GM19328 (cell line): ENCODE measurements around the gene C1QC.

Experiments
- ATAC-seq: cut with Tn5 transposase; IDR thresholded peaks from one replicate; pipeline ENCODE4 v1.9.1; 2021; ENCODE audit warnings: mild to moderate bottlenecking, moderate library complexity; ENCODE audit not compliant: unreplicated experiment

Gene C1QC

GRCh38 chr1:22643381-22643780 lies at the start of gene C1QC:
TSS of gene C1QC (plus strand) at chr1:22643633. CDS start at chr1:22644024, 391 bp downstream.
- ATAC-seq = no peak

- ATAC-seq = no peak
Observed at GRCh38 chr1:22594396-22594795, 49.0 kb upstream of the C1QC start.

GRCh38 chr1:22595108-22595507 lies 48.3 kb upstream of the C1QC start:
- no peak for ATAC-seq

- no peak for ATAC-seq
Observed at GRCh38 chr1:22597301-22597965, 46.0 kb upstream of the C1QC start.

GRCh38 chr1:22597996-22598395 lies 45.4 kb upstream of the C1QC start:
- ATAC-seq = no peak

- no peak for ATAC-seq
Observed at GRCh38 chr1:22598736-22599135, 44.7 kb upstream of the C1QC start.

- no peak for ATAC-seq
Observed at GRCh38 chr1:22600071-22600816, 43.2 kb upstream of the C1QC start.

- no peak for ATAC-seq
Observed at GRCh38 chr1:22600817-22601605, 42.4 kb upstream of the C1QC start.

- no peak for ATAC-seq
Observed at GRCh38 chr1:22601610-22602009, 41.8 kb upstream of the C1QC start.

- ATAC-seq = no peak
Observed at GRCh38 chr1:22602060-22602740, 41.2 kb upstream of the C1QC start.

- ATAC-seq = no peak
Observed at GRCh38 chr1:22606161-22606560, 37.3 kb upstream of the C1QC start.

GRCh38 chr1:22607154-22607553 lies 36.3 kb upstream of the C1QC start:
- no peak for ATAC-seq

- no peak for ATAC-seq
Observed at GRCh38 chr1:22608361-22608760, 35.1 kb upstream of the C1QC start.

- no peak for ATAC-seq
Observed at GRCh38 chr1:22609291-22609690, 34.1 kb upstream of the C1QC start.

GRCh38 chr1:22611530-22611947 lies 31.9 kb upstream of the C1QC start:
- ATAC-seq = no peak

GRCh38 chr1:22612671-22613571 lies 30.5 kb upstream of the C1QC start:
- no peak for ATAC-seq

GRCh38 chr1:22613572-22613918 lies 29.9 kb upstream of the C1QC start:
- ATAC-seq = no peak

- no peak for ATAC-seq
Observed at GRCh38 chr1:22613951-22614350, 29.5 kb upstream of the C1QC start.

- ATAC-seq = no peak
Observed at GRCh38 chr1:22615886-22616285, 27.5 kb upstream of the C1QC start.

GRCh38 chr1:22616571-22616970 lies 26.9 kb upstream of the C1QC start:
- no peak for ATAC-seq
